Panc1 (cell line): Measurements from ENCODE around the gene NUDT2.

Source experiments
- CTCF ChIP-seq: fragments of 450-650 bp; IDR thresholded peaks from 2 replicates; pipeline ENCODE4 v1.5.1; 2017; ENCODE audit warnings: mild to moderate bottlenecking
- POLR2AphosphoS5 ChIP-seq: IDR thresholded peaks from 2 replicates; pipeline ENCODE4 v1.6.1; 2012; ENCODE audit warnings: mild to moderate bottlenecking, low read depth, low read length, moderate library complexity
- SIN3A ChIP-seq: IDR thresholded peaks from 2 replicates; pipeline ENCODE4 v1.6.1; 2012; ENCODE audit warnings: low read depth, mild to moderate bottlenecking, low read length, moderate library complexity, borderline replicate concordance; ENCODE audit not compliant: insufficient read depth
- TF ChIP-seq, protein P1 (sequence below), 2 experiments: IDR thresholded peaks; 2 replicates each; pipeline ENCODE4 v1.6.1; 2011 to 2012; ENCODE audit warnings: low read depth in 2 of 2, control low read depth in 1 of 2, low read length in 1 of 2, mild to moderate bottlenecking in 1 of 2, moderate library complexity in 1 of 2; ENCODE audit not compliant: insufficient read depth in 1 of 2

DNA sequence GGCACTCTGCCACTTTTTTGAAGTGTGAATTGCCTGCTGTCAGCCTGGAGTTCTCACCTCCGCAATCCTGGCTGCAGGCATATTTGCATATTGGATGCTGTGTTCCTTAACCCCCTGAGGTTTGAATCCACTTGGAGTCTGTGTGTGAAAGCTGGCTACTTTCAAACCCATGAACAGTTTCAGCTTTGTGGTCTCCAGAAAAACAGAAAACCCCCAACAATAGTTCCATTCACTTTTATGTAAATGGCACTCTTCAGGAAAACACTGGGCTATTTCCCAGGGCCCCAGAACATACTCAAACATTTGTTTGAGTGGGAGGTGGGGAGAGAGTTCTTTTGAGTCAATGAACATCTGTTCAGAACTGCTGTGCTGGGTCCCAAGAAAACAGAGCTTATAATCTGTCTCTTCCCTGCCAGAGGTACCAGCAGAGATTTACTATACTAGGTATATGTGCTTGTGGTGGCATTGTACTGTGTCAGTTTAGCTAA is 5.0 kb downstream of the NUDT2 start:
- no peak for TF ChIP-seq CTCF
- TF ChIP-seq, protein P1, sequence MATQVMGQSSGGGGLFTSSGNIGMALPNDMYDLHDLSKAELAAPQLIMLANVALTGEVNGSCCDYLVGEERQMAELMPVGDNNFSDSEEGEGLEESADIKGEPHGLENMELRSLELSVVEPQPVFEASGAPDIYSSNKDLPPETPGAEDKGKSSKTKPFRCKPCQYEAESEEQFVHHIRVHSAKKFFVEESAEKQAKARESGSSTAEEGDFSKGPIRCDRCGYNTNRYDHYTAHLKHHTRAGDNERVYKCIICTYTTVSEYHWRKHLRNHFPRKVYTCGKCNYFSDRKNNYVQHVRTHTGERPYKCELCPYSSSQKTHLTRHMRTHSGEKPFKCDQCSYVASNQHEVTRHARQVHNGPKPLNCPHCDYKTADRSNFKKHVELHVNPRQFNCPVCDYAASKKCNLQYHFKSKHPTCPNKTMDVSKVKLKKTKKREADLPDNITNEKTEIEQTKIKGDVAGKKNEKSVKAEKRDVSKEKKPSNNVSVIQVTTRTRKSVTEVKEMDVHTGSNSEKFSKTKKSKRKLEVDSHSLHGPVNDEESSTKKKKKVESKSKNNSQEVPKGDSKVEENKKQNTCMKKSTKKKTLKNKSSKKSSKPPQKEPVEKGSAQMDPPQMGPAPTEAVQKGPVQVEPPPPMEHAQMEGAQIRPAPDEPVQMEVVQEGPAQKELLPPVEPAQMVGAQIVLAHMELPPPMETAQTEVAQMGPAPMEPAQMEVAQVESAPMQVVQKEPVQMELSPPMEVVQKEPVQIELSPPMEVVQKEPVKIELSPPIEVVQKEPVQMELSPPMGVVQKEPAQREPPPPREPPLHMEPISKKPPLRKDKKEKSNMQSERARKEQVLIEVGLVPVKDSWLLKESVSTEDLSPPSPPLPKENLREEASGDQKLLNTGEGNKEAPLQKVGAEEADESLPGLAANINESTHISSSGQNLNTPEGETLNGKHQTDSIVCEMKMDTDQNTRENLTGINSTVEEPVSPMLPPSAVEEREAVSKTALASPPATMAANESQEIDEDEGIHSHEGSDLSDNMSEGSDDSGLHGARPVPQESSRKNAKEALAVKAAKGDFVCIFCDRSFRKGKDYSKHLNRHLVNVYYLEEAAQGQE (IDR thresholded peaks at IDR 0.05; ENCODE audit: insufficient read depth in 1 of 2, low read depth in 2 of 2, low read length in 1 of 2): no peak
- TF ChIP-seq POLR2AphosphoS5: no peak
- TF ChIP-seq SIN3A: no peak
